Kidney capillary endothelial cell (primary cell): Measurements from ENCODE around the gene LOXL3.

Experiments used
- DNase-seq: peaks from one replicate; pipeline ENCODE4 v3.0.0-alpha.2; 2018; ENCODE audit warnings: low spot score

The LOXL3 gene

GRCh38 chr2:74551942-74552913 is 1.5 kb downstream of the LOXL3 start:
- no peak for DNase-seq

GRCh38 chr2:74551530-74551929 is 2.2 kb downstream of the LOXL3 start:
- no peak for DNase-seq

- DNase-seq, result no peak
Observed at GRCh38 chr2:74550231-74550630, 3.5 kb downstream of the LOXL3 start.

GRCh38 chr2:74548900-74549826 is 4.6 kb downstream of the LOXL3 start:
- no peak for DNase-seq

- no peak for DNase-seq
Observed at GRCh38 chr2:74548285-74548899, 5.3 kb downstream of the LOXL3 start.

GRCh38 chr2:74546004-74546403 is 7.7 kb downstream of the LOXL3 start:
- no peak for DNase-seq

GRCh38 chr2:74544634-74545033 is 9.1 kb downstream of the LOXL3 start:
- DNase-seq, result no peak

- no peak for DNase-seq
Observed at GRCh38 chr2:74542978-74543377, 10.8 kb downstream of the LOXL3 start.

GRCh38 chr2:74540291-74540690 is 13.5 kb downstream of the LOXL3 start:
- no peak for DNase-seq

- DNase-seq, result no peak
Observed at GRCh38 chr2:74538881-74539339, 14.8 kb downstream of the LOXL3 start.

- DNase-seq, result no peak
Observed at GRCh38 chr2:74537140-74537539, 16.6 kb downstream of the LOXL3 start.

- DNase-seq, result no peak
Observed at GRCh38 chr2:74536166-74536950, 17.4 kb downstream of the LOXL3 start.

- no peak for DNase-seq
Observed at GRCh38 chr2:74535440-74535965, 18.2 kb downstream of the LOXL3 start.

- no peak for DNase-seq
Observed at GRCh38 chr2:74534411-74534810, 19.3 kb downstream of the LOXL3 start.

- no peak for DNase-seq
Observed at GRCh38 chr2:74533464-74533863, 20.3 kb downstream of the LOXL3 start.

- DNase-seq, result peak; percentile 40
Observed at GRCh38 chr2:74532222-74532621, 21.5 kb downstream of the LOXL3 start.

GRCh38 chr2:74531666-74532065 is 22.1 kb downstream of the LOXL3 start:
- no peak for DNase-seq

GRCh38 chr2:74530239-74531187 is 23.2 kb downstream of the LOXL3 start:
- peak; percentile 42 for DNase-seq

- DNase-seq, result peak; percentile 95
Observed at GRCh38 chr2:74529357-74530238, 24.1 kb downstream of the LOXL3 start, which contains the start of the genes AUP1 and HTRA2. Gene AUP1, minus strand, starts transcription at chr2:74529706. Its CDS starts 77 bp downstream, at chr2:74529629. Gene HTRA2, plus strand, starts transcription at chr2:74529933. Its CDS starts 74 bp downstream, at chr2:74530007.
